NCI-H460 (cell line): ENCODE results near the gene HYCC2. TPM values are rescaled to one million over a fixed set of nuclear protein-coding genes. Genes with fewer than 3 reads are reported as not detected.

Source experiments
- small RNA-seq, 2 experiments: library from RNA; depleted of rRNA; stranded (forward); fragments of <200 nt; gene quantifications; one replicate each; pipeline ENCODE3, GENCODE V24; 2014
- total RNA-seq: library from RNA; depleted of rRNA; stranded (reverse); fragments of >200 nt; shearing (Covaris generic); gene quantifications from 2 replicates; pipeline ENCODE4 v1.2.3, GENCODE V29; 2014; rRNA removed

The HYCC2 gene
- total RNA-seq, 1 experiment from 2014 or later: 8.6 TPM

Small RNA genes lying within 50 kb of the gene (small RNA-seq; reads per million reads assigned to genes)
- 0 reads per million in 2 experiments for gene RNU6-1206P

Other genes starting within 250 kb of the HYCC2 start
- gene CLK1, start 207.0 kb downstream of the HYCC2 start, total RNA-seq: 85.3 and 90.7 TPM in 2 replicates
- gene PPIL3, start 182.6 kb downstream of the HYCC2 start, total RNA-seq: 86.8 and 102 TPM in 2 replicates
- gene NIF3L1, start 182.3 kb downstream of the HYCC2 start, total RNA-seq: 75.4 and 83.8 TPM in 2 replicates
- 28.4 and 30.9 TPM in 2 replicates for gene ORC2, start 108.0 kb downstream of the HYCC2 start, total RNA-seq
- gene NDUFB3, start 330 bp upstream of the HYCC2 start, total RNA-seq: 106 and 123 TPM in 2 replicates
- gene CFLAR, start 44.5 kb upstream of the HYCC2 start, total RNA-seq: 70.1 and 71.1 TPM in 2 replicates
- 12.7 and 13.0 TPM in 2 replicates for gene CASP10, start 111.5 kb upstream of the HYCC2 start, total RNA-seq
- gene CASP8, start 188.9 kb upstream of the HYCC2 start, total RNA-seq: 83.9 and 85.8 TPM in 2 replicates